ENCODE data around the gene ERP27.
A peak's percentile ranks its signal among the peaks of the same experiment; 100 is the strongest.

GRCh38 chr12:14885718-14886221, 52.6 kb downstream of the ERP27 start, which contains the start of gene MGP:
- TF ChIP-seq CTCF (IDR thresholded peaks at IDR 0.05) (no peak), POLR2AphosphoS5 (IDR thresholded peaks at IDR 0.05) (peak; percentile 90), POLR2A (IDR thresholded peaks at IDR 0.05) (peak; percentile 84 to 91), EP300 (IDR thresholded peaks at IDR 0.05) (no peak)
